Effector memory CD4-positive, alpha-beta T cell (primary cell): ENCODE data around the gene SAMHD1.
A peak's percentile ranks its signal among the peaks of the same experiment; 100 is the strongest.
"Not testable (repeated sequence)": the region's sequence is repeated elsewhere in the genome, so short reads cannot be mapped to it uniquely, and the experiment has no call there.

Experiments used
- DNase-seq, 3 donors: peaks; one replicate each; pipeline ENCODE4 v3.0.0-alpha.2; 2020
- H3K27ac ChIP-seq: 2 replicates; pipeline ENCODE4 v1.7.0; 2013; ENCODE audit warnings: mild to moderate bottlenecking, low read length, moderate library complexity; ENCODE audit not compliant: insufficient read depth, poor library complexity, severe bottlenecking
- H3K27me3 ChIP-seq: replicated peaks from 2 replicates; pipeline ENCODE4 v1.7.0; 2013; ENCODE audit warnings: mild to moderate bottlenecking, low read length; ENCODE audit not compliant: insufficient read depth, control insufficient read depth, poor library complexity, severe bottlenecking
- H3K36me3 ChIP-seq: 2 replicates; pipeline ENCODE4 v1.7.0; 2013; ENCODE audit warnings: mild to moderate bottlenecking, low read length, moderate library complexity; ENCODE audit not compliant: control insufficient read depth, insufficient read depth
- H3K4me1 ChIP-seq: 2 replicates; pipeline ENCODE4 v1.7.0; 2013; ENCODE audit warnings: low read length, mild to moderate bottlenecking; ENCODE audit not compliant: control insufficient read depth, insufficient read depth, poor library complexity, severe bottlenecking
- H3K4me3 ChIP-seq: 2 replicates; pipeline ENCODE4 v1.7.0; 2013; ENCODE audit warnings: low read length, low read depth, mild to moderate bottlenecking; ENCODE audit not compliant: insufficient read depth, poor library complexity, severe bottlenecking
- H3K9me3 ChIP-seq: 2 replicates; pipeline ENCODE4 v1.7.0; 2013; ENCODE audit warnings: mild to moderate bottlenecking, low read length, moderate library complexity; ENCODE audit not compliant: control insufficient read depth

SAMHD1 gene

DNA sequence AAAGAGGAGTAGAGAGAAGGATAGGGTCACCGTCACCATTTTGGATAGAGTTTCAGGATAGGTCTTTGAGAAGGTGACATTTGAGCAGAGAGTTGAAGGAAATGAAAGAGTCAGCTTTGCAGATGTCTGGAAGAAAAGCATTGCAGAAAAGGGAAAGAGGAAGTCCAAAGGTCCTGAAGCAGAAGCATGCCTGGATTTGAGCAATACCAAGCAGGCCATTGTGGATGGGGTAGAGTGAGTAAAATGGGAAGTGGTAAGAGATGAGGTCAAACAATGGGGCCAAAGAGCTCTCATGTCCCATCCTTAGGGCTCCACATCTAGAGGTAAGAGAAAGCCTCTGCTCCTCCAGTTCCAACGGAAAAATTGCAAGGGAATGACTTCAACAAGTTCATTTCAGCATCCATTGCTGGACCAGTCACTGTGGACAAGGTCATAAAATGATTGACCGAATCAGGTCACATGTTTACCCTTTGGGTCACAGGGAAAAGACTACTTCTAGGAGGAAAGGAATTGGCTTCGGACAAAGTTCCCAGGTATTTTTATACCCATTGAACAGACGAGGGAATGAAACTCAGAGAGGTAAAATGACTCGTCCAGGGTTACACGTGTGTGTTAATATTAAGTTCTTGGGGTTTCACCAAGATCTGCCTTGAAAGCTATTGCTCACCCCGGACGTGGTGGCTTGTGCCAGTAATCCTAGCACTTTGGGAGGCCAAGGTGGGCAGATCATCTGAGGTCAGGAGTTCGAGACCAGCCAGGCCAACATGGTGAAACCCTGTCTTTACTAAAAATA, 6.6 kb upstream of the SAMHD1 start:
- Histone ChIP-seq H3K27me3 (no peaks in the 10 kb centered on the region), H3K4me3 (no peak overlapping the region), H3K27ac (no peak overlapping the region), H3K36me3 (no peaks in the 10 kb centered on the region), H3K4me1 (peaks cover 13% of the 10 kb centered on the region), H3K9me3 (no peaks in the 10 kb centered on the region)
- no peak for DNase-seq

GRCh38 chr20:36956674-36957073, 5.2 kb upstream of the SAMHD1 start:
- Histone ChIP-seq H3K9me3 (no peaks in the 10 kb centered on the region), H3K4me1 (peaks cover 18% of the 10 kb centered on the region), H3K4me3 (no peak overlapping the region), H3K27ac (no peak overlapping the region), H3K27me3 (no peaks in the 10 kb centered on the region), H3K36me3 (no peaks in the 10 kb centered on the region)
- DNase-seq = no peak

GRCh38 chr20:36956016-36956415, 4.5 kb upstream of the SAMHD1 start:
- H3K27ac ChIP-seq = no peak overlapping the region
- no peaks in the 10 kb centered on the region for H3K27me3 ChIP-seq
- H3K4me1 ChIP-seq = peaks cover 18% of the 10 kb centered on the region
- no peaks in the 10 kb centered on the region for H3K36me3 ChIP-seq
- no peaks in the 10 kb centered on the region for H3K9me3 ChIP-seq
- no peak overlapping the region for H3K4me3 ChIP-seq
- DNase-seq = no peak

DNA sequence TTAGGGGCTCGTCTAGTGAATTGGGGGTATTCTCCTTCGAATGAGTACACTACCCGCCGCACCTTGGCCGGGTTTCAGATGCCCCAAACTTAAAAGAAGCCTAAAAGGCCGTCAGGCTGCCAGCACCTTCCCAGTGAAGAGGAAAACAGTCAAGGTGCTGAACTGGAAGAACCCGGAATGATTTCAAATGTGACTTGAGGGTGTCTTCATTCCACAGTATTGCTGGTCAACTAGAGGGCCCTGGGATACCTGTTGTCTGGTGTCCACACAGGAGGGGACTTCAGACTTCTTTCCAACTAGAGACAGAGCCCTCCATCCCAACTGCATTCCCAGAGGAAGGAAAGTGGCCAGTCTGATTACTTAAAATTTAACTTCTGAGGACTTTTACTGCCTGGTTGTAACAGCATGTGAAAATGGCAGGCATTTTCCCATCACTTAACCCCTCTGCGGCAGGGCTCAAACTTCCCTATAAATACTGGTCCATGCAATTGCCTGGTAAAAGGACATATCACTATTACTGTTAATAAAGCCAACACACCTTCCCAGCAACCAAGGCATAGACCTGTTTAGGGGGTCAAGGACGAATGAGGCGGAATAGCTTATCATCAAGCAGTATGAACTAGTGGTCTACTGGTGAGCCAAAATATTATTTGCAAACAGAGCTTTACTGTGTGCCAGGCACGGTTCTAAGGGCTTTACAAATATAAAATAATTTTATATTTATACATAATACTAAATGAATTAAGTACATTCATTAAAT, 651 bp upstream of the SAMHD1 start:
- Histone ChIP-seq H3K4me3 (peak overlapping the region; percentile 97), H3K36me3 (peaks cover 5% of the 10 kb centered on the region), H3K27me3 (no peaks in the 10 kb centered on the region), H3K27ac (peak overlapping the region; percentile 95), H3K9me3 (no peaks in the 10 kb centered on the region), H3K4me1 (peaks cover 34% of the 10 kb centered on the region)
- DNase-seq = no peak

DNA sequence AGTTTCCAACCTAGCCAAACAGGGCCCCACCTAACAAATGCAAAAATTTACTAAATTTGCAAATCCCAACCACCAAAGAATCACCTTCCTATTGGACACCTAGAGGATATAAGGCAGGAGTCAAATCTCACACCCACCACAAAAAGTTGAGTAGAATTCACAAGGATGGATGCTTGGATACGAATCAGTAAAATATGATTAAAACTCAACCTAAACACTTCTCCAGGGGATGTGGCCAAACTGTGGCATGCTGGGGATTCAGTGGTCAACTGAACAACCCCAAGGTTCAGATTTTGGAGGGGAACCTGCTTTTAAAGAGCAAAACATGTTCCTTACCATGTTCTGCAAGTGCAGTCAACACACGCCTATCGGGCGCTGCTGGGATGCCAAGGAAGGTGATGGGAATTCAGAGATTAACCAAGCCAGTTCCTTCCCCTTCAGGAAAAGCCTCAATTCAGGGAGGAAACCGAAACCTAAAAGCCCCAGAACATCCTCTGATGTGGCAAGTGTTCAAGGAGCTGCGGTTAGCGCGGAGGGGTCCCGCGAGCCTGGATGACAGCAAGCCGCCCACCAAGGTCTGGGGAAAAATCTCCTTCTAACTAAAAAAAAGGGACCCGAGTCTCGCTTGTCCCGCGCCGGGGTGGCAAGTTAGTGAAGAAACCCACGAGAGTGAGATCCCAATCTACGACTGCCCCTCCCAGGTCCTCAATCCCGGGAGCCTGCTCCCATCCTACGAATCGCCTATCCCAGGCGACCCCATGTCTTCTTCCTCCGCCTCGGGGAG, 902 bp downstream of the SAMHD1 start:
- peaks cover 33% of the 10 kb centered on the region for H3K4me1 ChIP-seq
- peak overlapping the region; percentile 95 for H3K27ac ChIP-seq
- peaks cover 6% of the 10 kb centered on the region for H3K36me3 ChIP-seq
- no peaks in the 10 kb centered on the region for H3K9me3 ChIP-seq
- H3K27me3 ChIP-seq = no peaks in the 10 kb centered on the region
- DNase-seq = peak; percentile 37 to 52 (median 42)
- H3K4me3 ChIP-seq = peak overlapping the region; percentile 97

DNA sequence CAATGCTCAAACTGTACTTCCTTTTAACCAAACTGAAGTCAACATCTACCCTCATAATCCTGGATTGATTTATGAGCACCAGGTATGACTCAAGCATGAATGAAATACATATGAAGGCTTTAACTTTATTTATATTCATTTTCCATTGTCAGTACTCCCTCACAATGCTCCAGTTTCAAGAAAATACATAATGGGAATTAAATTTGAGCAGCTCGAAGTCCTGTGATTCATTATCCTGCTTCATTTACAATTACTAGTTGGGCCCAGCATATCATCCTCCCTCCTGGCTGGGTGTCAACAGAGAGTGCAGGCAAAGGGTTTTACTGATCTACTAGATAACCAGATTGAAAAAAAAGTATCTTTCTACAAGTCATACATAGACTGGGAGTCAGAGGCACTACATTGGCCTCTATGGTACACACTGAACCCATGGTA, 10.1 kb downstream of the SAMHD1 start:
- H3K27me3 ChIP-seq = no peaks in the 10 kb centered on the region
- peaks cover 53% of the 10 kb centered on the region for H3K36me3 ChIP-seq
- no peak for DNase-seq
- peak overlapping the region; percentile 92 for H3K27ac ChIP-seq
- no peak overlapping the region for H3K4me3 ChIP-seq
- H3K4me1 ChIP-seq = peaks cover 71% of the 10 kb centered on the region
- H3K9me3 ChIP-seq = no peaks in the 10 kb centered on the region

GRCh38 chr20:36937402-36937770, 14.1 kb downstream of the SAMHD1 start:
- peaks cover 56% of the 10 kb centered on the region for H3K4me1 ChIP-seq
- no peaks in the 10 kb centered on the region for H3K27me3 ChIP-seq
- DNase-seq = no peak
- H3K27ac ChIP-seq = peak overlapping the region; percentile 25
- no peaks in the 10 kb centered on the region for H3K9me3 ChIP-seq
- H3K4me3 ChIP-seq = no peak overlapping the region
- H3K36me3 ChIP-seq = peaks cover 66% of the 10 kb centered on the region

DNA sequence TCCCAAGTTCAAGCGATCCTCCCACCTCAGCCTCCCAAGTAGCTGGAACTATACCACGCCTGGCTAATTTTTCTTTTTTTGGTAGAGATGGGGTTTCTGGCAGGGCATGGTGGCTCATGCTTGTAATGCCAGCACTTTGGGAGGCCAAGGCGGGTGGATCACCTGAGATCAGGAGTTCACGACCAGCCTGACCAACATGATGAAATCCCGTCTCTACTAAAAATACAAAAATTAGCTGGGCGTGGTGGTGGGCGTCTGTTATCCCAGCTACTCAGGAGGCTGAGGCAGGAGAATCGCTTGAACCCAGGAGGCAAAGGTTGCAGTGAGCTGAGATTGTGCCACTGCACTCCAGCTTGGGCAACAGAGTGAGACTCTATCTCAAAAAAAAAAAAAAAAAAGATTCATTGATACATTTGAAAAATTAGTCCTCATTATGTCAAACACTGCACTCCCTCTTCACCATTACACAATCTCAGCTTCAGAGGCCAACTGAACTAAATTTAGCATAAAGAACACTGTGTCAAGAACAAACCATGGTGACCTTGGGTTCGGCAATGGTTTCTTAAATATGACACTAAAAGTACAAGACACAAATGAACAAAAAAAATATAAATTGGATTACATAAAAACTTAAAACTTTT, 14.6 kb downstream of the SAMHD1 start:
- not testable (repeated sequence) for DNase-seq, H3K27me3 ChIP-seq, H3K9me3 ChIP-seq, H3K4me3 ChIP-seq
- peak overlapping the region; percentile 13 for H3K27ac ChIP-seq
- H3K36me3 ChIP-seq = peaks cover 71% of the 10 kb centered on the region
- peaks cover 55% of the 10 kb centered on the region for H3K4me1 ChIP-seq

- Histone ChIP-seq H3K27ac (peak overlapping the region; percentile 13), H3K36me3 (peaks cover 73% of the 10 kb centered on the region), H3K4me3 (no peak overlapping the region), H3K9me3 (no peaks in the 10 kb centered on the region), H3K4me1 (peaks cover 55% of the 10 kb centered on the region), H3K27me3 (no peaks in the 10 kb centered on the region)
- DNase-seq = no peak
Measured at GRCh38 chr20:36936341-36936740, 15.2 kb downstream of the SAMHD1 start.
